ENCODE results near the gene NKAIN2.

DNA sequence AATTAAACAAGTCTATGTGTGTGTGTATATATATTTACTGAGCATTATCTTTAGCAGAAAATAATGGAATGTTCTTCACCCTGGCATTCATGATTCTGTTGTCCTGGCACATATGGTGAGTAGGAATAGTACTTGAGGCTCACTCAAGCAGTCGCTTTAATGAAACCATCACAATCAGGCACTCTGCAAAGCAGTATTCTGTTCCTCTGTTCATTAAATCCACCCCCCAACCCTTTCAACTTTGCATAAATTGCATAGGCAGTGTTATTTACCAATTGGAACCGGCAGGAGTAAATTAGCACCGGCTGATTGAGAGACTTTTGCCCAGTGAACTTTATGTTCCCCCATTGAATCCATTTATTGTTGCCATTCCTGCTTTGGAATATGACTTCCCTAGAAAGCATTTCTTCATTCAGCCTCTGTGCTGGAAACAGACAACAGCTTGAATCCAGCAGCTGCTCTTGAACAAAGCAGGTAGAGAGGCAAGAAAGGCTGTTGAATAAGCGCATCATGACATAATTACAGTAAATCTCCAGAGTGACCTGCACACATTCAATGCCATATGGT, 890.6 kb downstream of the NKAIN2 start:
- no peak for TF ChIP-seq POLR2AphosphoS5 (IDR thresholded peaks at IDR 0.05)
- TF ChIP-seq CTCF (IDR thresholded peaks at IDR 0.05) = no peak
- no peak for TF ChIP-seq POLR2A (IDR thresholded peaks at IDR 0.05)
